Neural crest cell (in vitro differentiated cells): ENCODE measurements around the gene CD300H. TPM values are rescaled to one million over a fixed set of nuclear protein-coding genes. Genes with fewer than 3 reads are reported as not detected.

Experiments
- DNase-seq: peaks from one replicate; pipeline ENCODE4 v3.0.0; 2021; ENCODE audit warnings: low read depth, mixed read lengths, low spot score
- H3K27ac Mint-ChIP-seq: one replicate; pipeline ENCODE4 v1.8.0; 2021; ENCODE audit warnings: mild to moderate bottlenecking, mixed read lengths; ENCODE audit not compliant: unreplicated experiment
- H3K27me3 Mint-ChIP-seq: 2 replicates; pipeline ENCODE4 v1.8.0; 2021; ENCODE audit warnings: low read depth, mild to moderate bottlenecking, mixed read lengths
- H3K36me3 Mint-ChIP-seq: 2 replicates; pipeline ENCODE4 v1.8.0; 2021; ENCODE audit warnings: low read depth, mild to moderate bottlenecking, mixed read lengths
- H3K4me1 Mint-ChIP-seq: 2 replicates; pipeline ENCODE4 v1.8.0; 2021; ENCODE audit warnings: mixed read lengths
- H3K4me3 Mint-ChIP-seq: one replicate; pipeline ENCODE4 v1.8.0; 2021; ENCODE audit warnings: mild to moderate bottlenecking, mixed read lengths
- H3K9me3 Mint-ChIP-seq: 2 replicates; pipeline ENCODE4 v1.8.0; 2021; ENCODE audit warnings: mixed read lengths
- CTCF ChIP-seq: fragments of 200-600 bp; sonication (generic); conservative IDR thresholded peaks from 2 replicates; pipeline ENCODE4 v1.5.0; 2021; ENCODE audit warnings: antibody characterized with exemption, mild to moderate bottlenecking
- total RNA-seq: library from RNA; stranded (reverse); gene quantifications from 2 replicates; pipeline ENCODE4 v1.2.1, GENCODE V29; 2021

CD300H gene
- total RNA-seq, 1 donor from 2014 or later = not detected

DNA sequence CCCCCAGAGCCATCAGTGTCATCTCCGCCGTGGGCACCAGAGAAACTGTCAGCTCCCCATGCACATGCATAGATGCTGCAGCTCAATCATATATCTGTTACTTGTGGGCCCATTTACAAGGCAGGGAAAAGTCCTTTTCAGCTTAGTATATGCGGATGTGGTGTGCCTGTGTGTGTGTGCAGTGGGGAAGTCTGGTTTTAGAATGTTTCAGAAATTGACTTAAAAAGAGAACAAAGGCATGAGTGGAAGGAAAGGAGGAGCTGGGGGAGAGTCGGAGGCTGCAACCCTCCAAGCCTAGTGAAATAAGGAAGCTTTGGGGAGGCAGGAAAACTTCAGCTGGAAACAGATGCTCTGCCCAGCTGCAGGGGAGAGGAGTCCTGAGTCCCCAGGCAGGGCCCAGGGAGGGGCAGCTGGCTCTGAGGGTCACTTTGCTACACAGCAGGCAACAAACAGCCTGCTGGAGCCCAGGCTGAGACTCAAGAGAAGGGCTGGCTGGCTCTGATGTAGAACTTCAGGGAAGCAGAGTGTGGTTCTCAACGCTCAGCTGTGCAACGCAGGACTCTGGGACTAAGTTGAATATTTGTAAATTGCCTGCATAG, 35.8 kb upstream of the CD300H start:
- H3K9me3 Mint-ChIP-seq = no peaks in the 10 kb centered on the region
- TF ChIP-seq CTCF = no peak
- no peaks in the 10 kb centered on the region for H3K36me3 Mint-ChIP-seq
- peaks cover 71% of the 10 kb centered on the region for H3K27me3 Mint-ChIP-seq
- H3K27ac Mint-ChIP-seq = no peak overlapping the region
- H3K4me3 Mint-ChIP-seq = no peak overlapping the region
- H3K4me1 Mint-ChIP-seq = peaks cover 4% of the 10 kb centered on the region
- no peak for DNase-seq

GRCh38 chr17:74601944-74602572, 34.7 kb upstream of the CD300H start:
- peaks cover 4% of the 10 kb centered on the region for H3K4me1 Mint-ChIP-seq
- H3K9me3 Mint-ChIP-seq = no peaks in the 10 kb centered on the region
- no peak overlapping the region for H3K27ac Mint-ChIP-seq
- no peak overlapping the region for H3K4me3 Mint-ChIP-seq
- DNase-seq = peak; percentile 54
- no peaks in the 10 kb centered on the region for H3K36me3 Mint-ChIP-seq
- H3K27me3 Mint-ChIP-seq = peaks cover 72% of the 10 kb centered on the region
- TF ChIP-seq CTCF = peak; percentile 72

- Mint-ChIP-seq H3K4me1 (peaks cover 4% of the 10 kb centered on the region), H3K9me3 (no peaks in the 10 kb centered on the region), H3K27ac (no peak overlapping the region), H3K4me3 (no peak overlapping the region), H3K27me3 (peaks cover 84% of the 10 kb centered on the region), H3K36me3 (no peaks in the 10 kb centered on the region)
- no peak for DNase-seq
- no peak for TF ChIP-seq CTCF
These were observed 32.2 kb upstream of the CD300H start for GRCh38 chr17:74599448-74599939.

GRCh38 chr17:74599023-74599399, 31.7 kb upstream of the CD300H start:
- no peaks in the 10 kb centered on the region for H3K36me3 Mint-ChIP-seq
- TF ChIP-seq CTCF = no peak
- H3K9me3 Mint-ChIP-seq = no peaks in the 10 kb centered on the region
- no peak overlapping the region for H3K4me3 Mint-ChIP-seq
- H3K27me3 Mint-ChIP-seq = peaks cover 84% of the 10 kb centered on the region
- no peak overlapping the region for H3K27ac Mint-ChIP-seq
- peaks cover 4% of the 10 kb centered on the region for H3K4me1 Mint-ChIP-seq
- no peak for DNase-seq

- TF ChIP-seq CTCF = no peak
- no peaks in the 10 kb centered on the region for H3K9me3 Mint-ChIP-seq
- peaks cover 81% of the 10 kb centered on the region for H3K27me3 Mint-ChIP-seq
- no peak overlapping the region for H3K4me3 Mint-ChIP-seq
- peaks cover 4% of the 10 kb centered on the region for H3K4me1 Mint-ChIP-seq
- no peaks in the 10 kb centered on the region for H3K36me3 Mint-ChIP-seq
- H3K27ac Mint-ChIP-seq = no peak overlapping the region
- no peak for DNase-seq
These were observed 31.2 kb upstream of the CD300H start for GRCh38 chr17:74598346-74599022.
